ENCODE results near the gene AK2.

The AK2 gene

DNA sequence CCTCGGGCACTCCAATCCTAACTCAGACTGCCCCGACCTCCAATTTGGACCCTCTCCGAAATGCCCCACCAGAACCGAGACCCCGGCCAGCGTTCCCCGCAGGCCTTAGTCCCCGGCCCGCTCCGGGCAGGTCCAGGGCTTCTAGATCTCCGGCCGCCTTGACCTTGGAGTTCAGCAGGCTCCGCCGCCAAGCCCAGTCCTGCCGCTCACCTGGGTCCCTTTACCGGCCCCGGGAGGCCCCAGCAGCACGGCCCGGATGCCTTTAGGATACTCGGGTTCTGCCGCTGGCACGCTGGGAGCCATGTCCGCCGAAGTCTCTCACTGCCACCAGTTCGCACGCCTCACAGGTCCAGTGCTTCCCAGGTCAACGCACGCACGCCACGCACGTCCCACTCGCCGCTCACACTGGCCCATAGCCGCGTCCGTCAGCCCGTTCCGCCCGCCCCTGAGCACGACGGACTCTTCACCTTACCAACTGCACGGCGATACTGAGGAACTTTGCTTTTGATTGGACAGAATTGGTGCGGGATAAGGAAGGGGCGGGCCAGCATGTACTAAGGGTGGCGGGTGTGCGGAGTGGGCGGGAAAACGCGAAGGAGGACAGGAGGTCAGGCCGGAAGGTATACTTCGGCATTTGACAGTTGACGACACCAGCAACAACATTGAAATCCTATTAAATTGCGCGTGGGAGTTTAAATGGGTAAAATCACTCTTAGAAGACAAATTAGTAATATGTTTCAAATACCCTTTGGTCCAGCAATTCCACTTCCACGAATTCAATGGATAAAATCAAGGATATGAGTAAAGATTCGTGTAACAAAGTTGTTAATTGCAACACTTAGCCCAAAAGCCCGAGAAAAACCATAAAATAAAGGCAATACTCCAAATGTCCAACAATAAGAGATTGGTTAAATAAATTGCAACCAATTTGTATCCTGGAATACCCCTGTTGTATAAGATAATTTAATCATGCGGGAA lies at the start of gene AK2:
AK2 (minus strand) TSS at position 358 of the 978 bp plus-strand sequence; CDS start at position 303, 55 bp downstream.
- peak; percentile 98 for DNase-seq (ENCODE audit: low read depth)
- TF ChIP-seq, protein P1, sequence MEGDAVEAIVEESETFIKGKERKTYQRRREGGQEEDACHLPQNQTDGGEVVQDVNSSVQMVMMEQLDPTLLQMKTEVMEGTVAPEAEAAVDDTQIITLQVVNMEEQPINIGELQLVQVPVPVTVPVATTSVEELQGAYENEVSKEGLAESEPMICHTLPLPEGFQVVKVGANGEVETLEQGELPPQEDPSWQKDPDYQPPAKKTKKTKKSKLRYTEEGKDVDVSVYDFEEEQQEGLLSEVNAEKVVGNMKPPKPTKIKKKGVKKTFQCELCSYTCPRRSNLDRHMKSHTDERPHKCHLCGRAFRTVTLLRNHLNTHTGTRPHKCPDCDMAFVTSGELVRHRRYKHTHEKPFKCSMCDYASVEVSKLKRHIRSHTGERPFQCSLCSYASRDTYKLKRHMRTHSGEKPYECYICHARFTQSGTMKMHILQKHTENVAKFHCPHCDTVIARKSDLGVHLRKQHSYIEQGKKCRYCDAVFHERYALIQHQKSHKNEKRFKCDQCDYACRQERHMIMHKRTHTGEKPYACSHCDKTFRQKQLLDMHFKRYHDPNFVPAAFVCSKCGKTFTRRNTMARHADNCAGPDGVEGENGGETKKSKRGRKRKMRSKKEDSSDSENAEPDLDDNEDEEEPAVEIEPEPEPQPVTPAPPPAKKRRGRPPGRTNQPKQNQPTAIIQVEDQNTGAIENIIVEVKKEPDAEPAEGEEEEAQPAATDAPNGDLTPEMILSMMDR (conservative IDR thresholded peaks at IDR 0.05; ENCODE audit: low read length), result no peak
- H3K4me3 ChIP-seq (ENCODE audit: low read length), result peak within 1 kb of the TSS; percentile 93

DNA sequence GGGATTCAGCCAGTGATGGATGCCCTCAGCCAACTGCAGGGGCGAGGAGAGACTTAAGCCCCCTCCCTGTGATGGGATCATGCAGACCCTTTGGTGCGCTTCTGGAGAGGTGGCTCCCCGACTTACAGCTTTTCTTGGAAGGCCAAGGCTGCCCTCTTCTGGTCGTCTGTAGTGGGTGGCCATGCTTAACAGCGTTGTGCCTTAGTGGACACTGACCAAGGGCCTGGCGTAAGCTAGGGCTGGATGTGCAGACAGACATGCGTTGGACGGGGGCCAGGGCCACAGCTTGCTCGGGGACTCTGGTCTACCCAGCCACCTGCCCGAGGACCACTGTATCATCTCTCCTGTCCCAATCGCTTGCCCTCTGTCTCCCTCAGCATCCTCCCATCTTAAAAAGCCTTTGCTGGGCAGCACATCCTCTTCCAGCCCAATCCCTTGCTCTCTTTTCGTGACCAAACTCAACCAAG lies 49.7 kb upstream of the AK2 start:
- TF ChIP-seq, protein P1 (conservative IDR thresholded peaks at IDR 0.05; ENCODE audit: low read length), result peak; percentile 85
- no peak overlapping the region for H3K4me3 ChIP-seq (ENCODE audit: low read length)

DNA sequence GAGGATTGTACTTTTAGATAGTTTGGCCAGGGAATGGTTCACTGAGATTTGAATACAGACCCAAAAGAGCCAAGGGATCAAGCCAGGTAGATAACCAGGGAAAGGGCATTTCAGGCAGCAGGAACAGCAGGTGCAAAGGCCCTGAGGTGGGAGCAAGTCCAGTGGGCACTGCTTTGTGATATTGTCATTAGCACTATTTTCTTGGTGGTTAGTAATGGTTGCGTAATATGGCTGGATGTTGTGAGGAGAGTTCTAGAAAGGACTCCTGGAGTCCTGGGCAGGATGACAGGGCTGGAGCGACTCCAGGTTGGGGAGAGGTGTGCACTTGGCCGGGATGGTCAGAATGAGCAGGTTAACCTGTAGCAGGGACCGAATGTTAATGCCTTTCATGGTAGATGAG lies 48.6 kb upstream of the AK2 start:
- TF ChIP-seq, protein P1 (conservative IDR thresholded peaks at IDR 0.05; ENCODE audit: low read length), result no peak
- no peak for DNase-seq (ENCODE audit: low read depth)
- no peak overlapping the region for H3K4me3 ChIP-seq (ENCODE audit: low read length)

More for the DNA sequence above, 49.7 kb upstream of the AK2 start:
- DNase-seq (ENCODE audit: low read depth), result peak; percentile 77

DNA sequence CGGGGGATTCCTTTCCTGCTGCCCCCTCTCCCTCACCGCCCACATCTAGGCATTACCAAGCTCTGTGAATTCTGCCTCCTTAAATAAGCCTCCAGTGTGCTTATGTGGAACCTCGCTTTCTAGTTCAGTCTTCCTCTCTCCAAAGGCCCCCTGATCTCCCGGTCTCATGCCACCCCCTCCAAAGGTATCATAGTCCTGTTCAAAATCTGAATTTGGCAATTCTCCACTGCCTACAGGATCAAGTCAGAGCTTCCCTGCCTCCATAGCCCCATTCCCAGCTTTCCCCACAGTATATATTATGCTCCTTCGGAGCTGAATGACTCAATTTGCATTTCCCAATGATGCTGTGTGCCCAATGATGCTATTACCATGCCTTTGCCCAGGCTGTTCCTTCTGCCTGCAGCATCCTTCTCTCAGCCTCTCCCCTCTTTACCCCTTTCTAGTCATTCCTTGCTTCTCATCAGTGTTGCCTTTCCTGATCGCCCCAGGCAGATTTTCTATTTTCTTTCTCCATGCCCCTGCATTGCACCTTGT lies 46.0 kb upstream of the AK2 start:
- H3K4me3 ChIP-seq (ENCODE audit: low read length), result no peak overlapping the region
- TF ChIP-seq, protein P1 (conservative IDR thresholded peaks at IDR 0.05; ENCODE audit: low read length), result no peak
- DNase-seq (ENCODE audit: low read depth), result no peak

DNA sequence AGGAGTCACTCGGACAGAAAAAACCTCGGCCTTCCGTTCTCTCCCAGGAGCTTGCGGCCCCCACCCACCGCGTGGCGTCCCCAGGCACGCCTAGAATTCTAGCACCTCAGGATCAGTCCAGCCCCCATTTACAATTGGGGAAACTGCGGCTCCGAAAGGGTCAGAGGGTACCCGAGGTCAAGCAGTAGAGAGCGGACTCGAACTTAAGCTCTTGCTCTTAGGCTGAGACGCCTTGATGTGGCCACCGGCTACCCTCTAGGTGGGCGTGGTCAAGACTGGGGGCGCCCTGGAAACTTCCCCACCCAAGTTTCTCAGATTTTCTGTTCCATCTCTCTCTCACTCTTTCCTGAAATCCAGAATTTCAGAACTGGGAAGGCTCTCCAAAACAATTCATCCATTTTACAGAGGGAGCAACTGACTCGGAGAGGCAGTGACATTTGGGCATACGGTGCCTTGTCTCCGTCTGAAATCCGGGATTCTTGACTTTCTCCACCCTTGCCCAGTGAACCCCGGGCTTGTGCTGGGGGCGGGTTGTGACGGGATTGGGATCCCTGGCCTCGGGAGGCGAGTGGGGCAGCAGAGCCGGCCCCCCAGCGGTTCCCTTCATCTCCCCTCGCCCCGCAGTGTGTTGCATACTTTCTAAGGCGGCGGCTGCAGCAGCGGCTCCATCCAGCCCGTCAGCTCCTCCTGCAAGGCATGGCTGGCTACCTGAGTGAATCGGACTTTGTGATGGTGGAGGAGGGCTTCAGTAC lies 45.0 kb upstream of the AK2 start:
- H3K4me3 ChIP-seq (ENCODE audit: low read length), result peak overlapping the region; percentile 91
- DNase-seq (ENCODE audit: low read depth), result no peak
- TF ChIP-seq, protein P1 (conservative IDR thresholded peaks at IDR 0.05; ENCODE audit: low read length), result no peak

DNA sequence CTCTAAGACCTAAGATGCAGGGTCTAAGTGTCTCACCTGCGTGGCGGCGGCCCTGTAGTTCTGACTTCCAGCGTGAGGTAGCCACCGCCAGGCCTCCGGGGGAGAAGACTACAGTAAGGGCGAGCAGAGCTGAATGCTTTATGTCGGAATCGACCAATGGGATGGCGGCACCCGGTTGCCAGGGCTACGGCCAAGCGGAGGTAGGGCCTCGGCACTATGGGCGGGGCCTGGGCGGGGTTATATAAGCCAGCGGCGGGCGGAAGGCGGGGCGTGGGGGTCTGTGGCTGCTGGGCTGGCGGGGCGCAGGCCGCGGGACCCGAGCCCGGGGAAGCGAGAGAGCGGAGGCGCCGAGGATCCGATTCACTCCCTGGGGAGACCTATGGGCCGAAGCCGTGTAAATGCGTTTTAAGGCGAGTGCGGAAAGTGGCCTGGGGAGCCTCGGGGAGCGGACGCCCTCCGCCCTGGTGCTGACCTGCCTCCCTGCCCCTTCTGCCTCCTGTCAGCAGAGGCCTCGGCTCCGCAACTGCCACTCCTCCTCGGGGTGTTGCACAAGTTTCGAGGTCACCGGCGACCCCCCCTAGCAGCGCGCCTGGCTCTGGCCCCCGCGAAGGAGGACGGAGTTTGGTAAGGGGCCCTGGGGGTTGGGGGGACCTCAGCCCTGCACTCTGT lies 44.3 kb upstream of the AK2 start, which contains the start of gene AZIN2:
AZIN2 (plus strand) TSS at position 269 of the 669 bp plus-strand sequence. CDS start 1,097 bp downstream, outside the sequence.
- TF ChIP-seq, protein P1 (conservative IDR thresholded peaks at IDR 0.05; ENCODE audit: low read length), result no peak
- peak within 1 kb of the TSS; percentile 91 for H3K4me3 ChIP-seq (ENCODE audit: low read length)
- peak; percentile 90 for DNase-seq (ENCODE audit: low read depth)
